Stimulated activated CD4-positive, alpha-beta T cell treated with anti-CD3 and anti-CD28 coated beads, Interleukin-4, amount 100 ng/mL, for 24 hours (primary cell): Measurements from ENCODE around the gene ZCCHC24.

Source experiments
- DNase-seq: peaks from one replicate; pipeline ENCODE4 v3.0.0-alpha.2; 2020

The ZCCHC24 gene

DNA sequence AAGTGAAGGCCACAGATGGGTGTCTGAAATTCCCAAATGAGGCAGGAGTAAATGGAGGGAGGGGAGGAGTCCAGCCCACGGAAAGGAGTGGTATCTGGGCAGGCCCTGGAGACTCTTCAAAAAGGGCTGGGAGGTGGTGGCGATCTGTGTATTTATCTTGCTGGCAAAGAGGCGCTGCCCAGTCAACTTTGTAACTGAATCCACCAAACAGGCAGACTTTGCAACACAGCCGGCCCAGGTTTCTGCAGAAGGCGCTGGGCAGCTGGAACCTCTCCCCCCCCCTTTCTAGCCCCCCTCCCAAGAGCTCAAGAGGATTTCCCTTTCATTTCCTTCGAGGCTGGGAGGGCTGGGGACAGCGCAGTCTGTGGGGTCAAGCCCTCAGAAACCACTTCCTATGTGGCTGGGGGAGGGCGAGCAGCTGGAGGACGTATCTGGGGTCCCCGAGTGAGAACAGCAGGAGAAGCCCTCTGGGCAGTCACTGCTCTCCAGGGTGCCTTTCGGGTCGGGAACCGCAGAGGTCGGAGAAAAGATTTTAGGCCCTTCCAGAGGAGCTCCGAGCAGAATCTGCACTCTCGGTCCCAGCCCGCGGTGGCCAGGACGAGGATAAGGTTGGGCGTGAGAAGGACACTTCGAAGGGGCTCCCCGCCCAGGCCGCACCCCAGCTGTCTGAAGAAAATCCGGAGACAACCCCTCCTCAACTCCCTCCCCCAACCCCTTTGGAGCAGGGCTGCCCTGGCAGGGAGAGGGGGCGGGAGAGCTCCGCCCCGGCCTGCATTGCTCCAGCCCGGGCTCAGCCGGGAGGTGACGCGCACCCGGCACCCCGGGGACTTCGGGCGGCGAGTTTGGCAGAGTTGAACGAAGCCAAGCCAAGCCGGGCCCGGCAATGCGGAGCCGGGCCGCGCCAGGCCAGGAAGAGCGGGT is 965 bp downstream of the ZCCHC24 start:
- DNase-seq = peak; percentile 38

GRCh38 chr10:79443338-79444198 is 1.9 kb downstream of the ZCCHC24 start:
- no peak for DNase-seq

DNA sequence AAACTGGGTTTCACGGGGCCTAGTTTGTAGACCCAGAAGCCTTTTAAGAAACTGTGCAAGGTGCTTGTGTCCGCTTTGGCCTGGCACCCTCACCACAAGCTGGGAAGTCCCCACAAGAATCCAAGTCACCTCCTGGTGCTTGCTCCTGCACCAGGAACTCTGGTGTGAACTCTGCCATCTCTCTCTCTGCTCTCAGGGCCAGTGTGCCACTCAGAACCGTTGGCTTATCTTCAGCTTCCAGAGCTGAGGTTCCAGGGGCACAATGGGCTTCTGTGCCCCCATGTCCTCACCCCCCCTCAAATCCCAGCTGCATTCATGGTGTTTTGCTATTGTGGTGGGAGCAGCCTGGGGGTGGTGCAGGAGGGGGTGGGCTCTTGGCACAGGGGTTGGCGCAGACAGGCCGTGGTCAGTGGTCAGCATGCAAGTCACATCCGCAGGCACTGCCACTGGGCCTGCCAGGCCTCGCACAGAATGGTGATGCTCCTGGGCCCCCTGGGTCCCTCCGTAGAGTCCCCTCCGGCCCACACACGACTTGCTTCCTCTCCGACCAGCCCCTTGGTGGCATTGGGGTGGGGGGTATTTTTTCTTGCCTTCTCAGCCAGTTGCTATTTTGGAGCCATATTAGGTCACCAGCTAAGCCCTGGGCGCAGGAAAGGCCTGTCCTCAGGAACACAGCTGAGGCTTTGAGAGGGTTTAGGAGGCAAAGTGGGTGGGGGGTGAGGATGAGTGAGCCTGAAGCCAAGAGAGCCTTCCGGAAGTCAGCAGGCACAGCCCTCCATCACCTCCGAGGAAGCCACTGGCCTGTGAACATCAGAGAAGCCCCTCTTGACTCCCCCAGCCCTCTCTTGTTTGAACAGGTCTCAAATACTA is 3.0 kb downstream of the ZCCHC24 start:
- DNase-seq = no peak

DNA sequence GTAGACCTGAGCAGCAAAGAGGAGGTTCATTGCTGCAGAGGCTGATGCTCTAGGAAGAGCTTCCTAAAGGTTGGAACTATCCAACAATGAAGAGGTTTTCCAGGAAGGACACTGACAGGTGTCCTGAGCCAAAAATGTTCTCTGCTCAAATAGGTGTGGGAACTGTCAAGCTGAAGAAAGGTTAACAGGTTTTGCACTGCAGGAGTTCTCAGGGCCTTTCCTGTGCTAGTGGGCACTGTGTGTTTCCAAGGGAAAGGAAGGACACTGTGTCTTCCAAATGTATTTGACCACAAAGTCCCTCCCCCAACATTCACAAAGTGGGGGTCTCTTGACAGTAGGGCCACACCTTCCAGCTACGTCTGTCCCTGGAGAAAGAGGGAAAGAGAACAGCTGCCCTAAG is 4.0 kb downstream of the ZCCHC24 start:
- no peak for DNase-seq

GRCh38 chr10:79440281-79440680 is 5.1 kb downstream of the ZCCHC24 start:
- DNase-seq = no peak

DNA sequence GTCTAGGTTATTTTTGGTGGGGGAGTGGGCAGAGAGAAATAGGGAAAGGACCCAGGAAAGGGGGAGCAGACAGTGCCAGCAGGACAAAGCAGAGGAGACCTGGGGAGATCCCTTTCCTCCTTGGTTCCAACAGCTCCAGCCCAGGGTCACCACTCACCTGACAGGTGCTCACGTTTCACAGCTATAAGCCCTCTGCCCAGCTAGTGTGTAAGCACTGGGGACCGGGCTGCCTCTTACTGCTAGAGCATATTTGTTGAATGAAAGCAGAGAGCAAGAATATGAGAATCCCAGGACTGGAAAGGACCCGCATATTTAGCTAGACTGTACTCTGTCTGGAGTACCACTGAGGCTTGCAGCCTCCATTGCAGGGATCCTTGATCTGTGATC is 6.7 kb downstream of the ZCCHC24 start:
- no peak for DNase-seq

GRCh38 chr10:79438021-79438698 is 7.3 kb downstream of the ZCCHC24 start:
- DNase-seq = no peak

- no peak for DNase-seq
Observed at GRCh38 chr10:79437111-79437814, 8.2 kb downstream of the ZCCHC24 start.

GRCh38 chr10:79436850-79437103 is 8.6 kb downstream of the ZCCHC24 start:
- DNase-seq = no peak

DNA sequence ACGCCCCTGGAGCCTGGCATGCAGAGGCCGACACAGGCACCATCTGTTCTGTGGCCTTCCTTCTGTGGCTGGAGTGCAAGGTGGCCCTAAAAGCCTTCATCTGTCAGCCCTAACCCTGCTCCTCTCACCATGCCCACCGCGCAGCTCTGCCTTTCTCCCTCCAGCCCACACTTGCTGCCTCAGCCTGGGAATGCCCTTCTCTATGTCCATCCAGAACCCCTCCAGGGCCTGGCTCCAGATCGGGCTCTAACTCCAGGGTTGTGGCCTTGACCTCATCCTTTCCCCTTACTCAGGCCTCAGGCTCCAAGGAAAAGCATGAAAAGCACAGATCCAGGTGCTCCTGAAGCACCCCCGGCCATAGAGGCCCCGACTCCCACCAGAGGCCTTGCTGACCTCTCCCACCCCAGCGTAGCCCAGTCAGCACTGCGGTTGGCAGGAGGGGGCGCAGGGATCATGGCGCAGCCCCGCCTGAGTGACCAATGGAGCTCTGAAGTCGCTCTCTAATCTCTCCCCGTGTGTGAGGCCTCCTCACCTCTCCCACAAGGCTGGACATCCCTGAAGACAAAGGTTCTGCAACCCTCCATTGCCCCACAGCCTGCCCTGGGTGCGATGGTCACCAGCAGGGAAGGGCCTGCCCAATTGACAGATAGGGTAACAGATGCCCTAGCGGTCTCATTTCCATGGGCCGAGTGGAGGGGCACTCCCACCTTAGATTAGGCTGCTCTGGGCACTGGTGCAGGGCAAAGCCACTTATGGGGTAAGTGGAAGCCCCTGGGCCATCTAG is 9.2 kb downstream of the ZCCHC24 start:
- no peak for DNase-seq

- DNase-seq = no peak
Observed at GRCh38 chr10:79435271-79436065, 10.0 kb downstream of the ZCCHC24 start.

DNA sequence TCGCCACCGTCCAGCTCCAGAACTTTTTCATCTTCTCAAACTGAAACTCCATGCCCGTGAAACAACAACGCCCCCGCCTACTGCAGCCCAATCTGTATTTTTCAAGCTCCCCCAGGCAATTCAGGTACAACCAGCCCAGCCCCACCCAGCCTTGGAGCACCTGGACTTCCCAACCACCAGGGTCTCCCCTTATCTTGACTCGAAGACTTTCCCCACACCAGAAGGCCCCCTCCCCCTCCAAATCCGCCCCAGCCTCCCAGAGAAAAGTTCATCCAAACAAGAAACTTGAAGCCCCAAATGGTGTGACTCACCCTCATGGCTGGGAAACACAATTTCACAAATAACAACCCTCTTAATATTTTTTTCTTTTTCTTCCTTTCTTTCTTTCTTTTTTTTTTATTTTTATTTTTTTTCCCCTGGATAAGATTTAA is 10.6 kb downstream of the ZCCHC24 start:
- no peak for DNase-seq

GRCh38 chr10:79434223-79434687 is 11.2 kb downstream of the ZCCHC24 start:
- DNase-seq = no peak

- DNase-seq = no peak
Observed at GRCh38 chr10:79433324-79434222, 11.9 kb downstream of the ZCCHC24 start.

- DNase-seq = no peak
Observed at GRCh38 chr10:79431891-79432831, 13.3 kb downstream of the ZCCHC24 start.

DNA sequence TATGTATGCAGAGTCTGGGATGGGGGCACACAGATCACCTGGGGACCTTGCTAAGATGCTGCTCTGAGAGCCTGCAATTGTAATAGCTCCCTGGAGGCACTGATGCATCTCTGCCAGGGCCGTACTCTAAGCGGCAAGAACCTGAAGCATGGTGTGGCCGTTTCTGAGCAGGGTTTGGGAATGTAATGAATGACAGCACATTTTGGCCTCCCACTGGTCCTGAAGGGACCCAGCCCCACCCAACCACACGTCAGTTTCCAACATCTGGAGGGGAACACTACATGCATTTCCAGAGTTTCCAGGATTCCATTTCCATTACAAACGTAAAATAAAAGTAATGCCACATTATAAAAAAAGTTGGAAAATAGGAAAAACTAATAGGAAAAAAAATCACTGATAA is 14.0 kb downstream of the ZCCHC24 start:
- no peak for DNase-seq

DNA sequence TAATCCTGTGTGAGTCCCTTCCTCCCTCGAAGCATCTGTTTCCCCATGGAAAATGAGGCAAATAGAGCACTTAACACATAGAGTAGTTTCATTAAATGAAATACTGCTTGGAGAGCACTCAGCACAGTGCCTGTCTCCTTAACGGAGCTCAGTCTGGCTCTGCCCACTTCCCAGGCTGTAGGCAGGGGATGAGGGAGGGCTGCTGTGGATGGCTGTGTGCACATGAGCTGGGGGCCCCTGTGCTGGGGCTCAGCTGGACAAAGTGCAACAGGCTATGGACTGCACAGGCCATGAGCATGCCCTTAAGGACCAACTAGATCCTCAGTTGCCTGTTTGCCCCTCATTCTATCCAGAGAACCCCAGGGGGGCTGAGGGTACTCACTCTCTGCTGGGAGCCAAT is 14.5 kb downstream of the ZCCHC24 start:
- DNase-seq = no peak
